SK-N-SH (cell line): Measurements from ENCODE around the gene GPER1. TPM values are rescaled to one million over a fixed set of nuclear protein-coding genes. Genes with fewer than 3 reads are reported as not detected.
A peak's percentile ranks its signal among the peaks of the same experiment; 100 is the strongest.

Source experiments
- CTCF ChIA-PET: fragments of 300-600, 350-600 bp; formaldehyde crosslinking; extraction: SDS; loops from one replicate; lab custom pipeline; 2021; lab: Yijun Ruan, JAX
- POLR2A ChIA-PET: fragments of 350-600 bp; sonication (Branson Sonifier 250); formaldehyde crosslinking; extraction: SDS; loops from one replicate; lab custom pipeline; 2020; ENCODE audit warnings: antibody characterized with exemption, inconsistent platforms; lab: Yijun Ruan, JAX
- DNase-seq: peaks from one replicate; pipeline ENCODE4 v3.0.0; 2012
- H2AFZ ChIP-seq: fragments of 200-600 bp; sonication (generic); 2 replicates; pipeline ENCODE4 v1.8.1; 2016; ENCODE audit warnings: antibody characterized with exemption, mild to moderate bottlenecking, low read depth
- H3F3A ChIP-seq: fragments of 200-600 bp; sonication (generic); replicated peaks from 2 replicates; pipeline ENCODE3; 2016; ENCODE audit warnings: antibody characterized with exemption, mild to moderate bottlenecking; ENCODE audit not compliant: insufficient read depth
- H3K27ac ChIP-seq, 2 experiments: fragments of 200-500 bp in 1 of 2; fragments of 200-600 bp in 1 of 2; sonication (Bioruptor generic) in 1 of 2; sonication (generic), shearing (Covaris generic) in 1 of 2; 2 replicates each; pipeline versions ENCODE4 v1.5.1 to v1.6.1; 2014 to 2016; ENCODE audit warnings: low read depth in 2 of 2, inconsistent platforms in 1 of 2, low read length in 1 of 2, mild to moderate bottlenecking in 1 of 2, mixed read lengths in 1 of 2
- H3K27me3 ChIP-seq: fragments of 200-600 bp; sonication (generic), shearing (Covaris generic); 2 replicates; pipeline ENCODE4 v1.6.1; 2016; ENCODE audit warnings: mixed run types; ENCODE audit not compliant: insufficient read depth
- H3K36me3 ChIP-seq, 2 experiments: fragments of 200-500 bp in 1 of 2; fragments of 200-600 bp in 1 of 2; sonication (Bioruptor generic) in 1 of 2; sonication (generic) in 1 of 2; replicated peaks in 1 of 2; 2 replicates each; pipeline versions ENCODE3 to v1.5.1; 2014 to 2016; ENCODE audit warnings: low read length in 1 of 2, mild to moderate bottlenecking in 1 of 2; ENCODE audit not compliant: insufficient read depth in 2 of 2, control insufficient read depth in 1 of 2
- H3K4me1 ChIP-seq, 2 experiments: fragments of 200-500 bp in 1 of 2; fragments of 200-600 bp in 1 of 2; sonication (Bioruptor generic) in 1 of 2; sonication (generic), shearing (Covaris generic) in 1 of 2; 2 replicates each; pipeline versions ENCODE4 v1.5.1 to v1.6.1; 2014 to 2016; ENCODE audit warnings: low read depth in 1 of 2, low read length in 1 of 2, mixed run types in 1 of 2; ENCODE audit not compliant: insufficient read depth in 2 of 2, control insufficient read depth in 1 of 2
- H3K4me2 ChIP-seq: fragments of 200-600 bp; sonication (generic), shearing (Covaris generic); 2 replicates; pipeline ENCODE4 v1.6.1; 2017; ENCODE audit warnings: mixed run types
- H3K4me3 ChIP-seq, 2 experiments: fragments of 200-500 bp in 1 of 2; fragments of 200-600 bp in 1 of 2; sonication (Bioruptor generic) in 1 of 2; sonication (generic), shearing (Covaris generic) in 1 of 2; 2 replicates each; pipeline versions ENCODE4 v1.5.1 to v1.8.1; 2014 to 2016; ENCODE audit warnings: low read depth in 2 of 2, inconsistent platforms in 1 of 2, low read length in 1 of 2, mild to moderate bottlenecking in 1 of 2, mixed read lengths in 1 of 2, moderate library complexity in 1 of 2
- H3K79me2 ChIP-seq: fragments of 200-600 bp; sonication (generic); 2 replicates; pipeline ENCODE4 v1.8.1; 2017; ENCODE audit warnings: mild to moderate bottlenecking; ENCODE audit not compliant: insufficient read depth
- H3K9ac ChIP-seq: fragments of 200-600 bp; sonication (generic); 2 replicates; pipeline ENCODE4 v1.6.1; 2017; ENCODE audit warnings: mixed run types
- H3K9me2 ChIP-seq: fragments of 200-600 bp; sonication (generic); 2 replicates; pipeline ENCODE4 v1.6.1; 2017; ENCODE audit warnings: mixed run types
- H3K9me3 ChIP-seq: fragments of 200-600 bp; sonication (generic); 2 replicates; pipeline ENCODE4 v1.6.1; 2017; ENCODE audit warnings: mixed run types, mild to moderate bottlenecking, moderate library complexity
- H4K20me1 ChIP-seq: fragments of 200-600 bp; sonication (generic); 2 replicates; pipeline ENCODE4 v1.6.1; 2017; ENCODE audit warnings: mild to moderate bottlenecking, mixed run types; ENCODE audit not compliant: insufficient read depth
- EP300 ChIP-seq, 2 experiments: IDR thresholded peaks; 2 replicates each; pipeline versions ENCODE4 v1.4.0 to v1.6.1; 2012; ENCODE audit warnings: borderline replicate concordance in 1 of 2, low read depth in 1 of 2, low read length in 1 of 2
- EZH2phosphoT487 ChIP-seq: fragments of 200-600 bp; sonication (generic); IDR thresholded peaks from 2 replicates; pipeline ENCODE4 v1.6.1; 2017; ENCODE audit warnings: low read depth, mixed run types, mild to moderate bottlenecking, antibody characterized with exemption, moderate library complexity, borderline replicate concordance
- FOXJ3 ChIP-seq: sonication (generic); formaldehyde crosslinking; IDR thresholded peaks from 2 replicates; pipeline ENCODE4 v1.5.1; 2020; ENCODE audit warnings: mild to moderate bottlenecking, missing genetic modification reagents
- GATA2 ChIP-seq: sonication (generic); formaldehyde crosslinking; IDR thresholded peaks from 2 replicates; pipeline ENCODE4 v1.5.0; 2020; ENCODE audit warnings: mild to moderate bottlenecking, missing genetic modification reagents
- MEF2A ChIP-seq: IDR thresholded peaks from 2 replicates; pipeline ENCODE4 v1.4.0; 2012; ENCODE audit warnings: low read depth, borderline replicate concordance
- MXI1 ChIP-seq: IDR thresholded peaks from 2 replicates; pipeline ENCODE4 v1.6.1; 2012; ENCODE audit warnings: mild to moderate bottlenecking, low read depth, low read length, improper control_type of control experiment
- NFIC ChIP-seq: IDR thresholded peaks from 2 replicates; pipeline ENCODE4 v1.4.0; 2012; ENCODE audit warnings: borderline replicate concordance
- NRF1 ChIP-seq: IDR thresholded peaks from 2 replicates; pipeline ENCODE4 v1.6.1; 2012; ENCODE audit warnings: low read depth, mild to moderate bottlenecking, low read length
- RAD21 ChIP-seq: IDR thresholded peaks from 2 replicates; pipeline ENCODE4 v1.6.1; 2012; ENCODE audit warnings: mild to moderate bottlenecking, low read length
- RXRA ChIP-seq: IDR thresholded peaks from 2 replicates; pipeline ENCODE4 v1.4.0; 2012; ENCODE audit warnings: low read depth, mild to moderate bottlenecking, borderline replicate concordance
- SMC3 ChIP-seq: IDR thresholded peaks from 2 replicates; pipeline ENCODE4 v1.6.1; 2012; ENCODE audit warnings: low read depth, low read length, improper control_type of control experiment
- TEAD4 ChIP-seq: IDR thresholded peaks from 2 replicates; pipeline ENCODE4 v1.4.0; 2012; ENCODE audit warnings: mild to moderate bottlenecking, borderline replicate concordance; ENCODE audit not compliant: insufficient read depth
- WGBS: methylation state at CpG from one replicate; pipeline ENCODE4 v1.1.6; 2017; ENCODE audit warnings: low lambda C conversion rate; 5-methylcytosine and 5-hydroxymethylcytosine counted together
- polyA plus RNA-seq, 3 experiments: library from polyadenylated mRNA; depleted of rRNA; stranded (reverse); fragments of >200 nt; gene quantifications; 2 replicates each; pipeline ENCODE4 v1.2.3, GENCODE V29; 2012
- TF ChIP-seq, protein P1 (sequence below): IDR thresholded peaks from 2 replicates; pipeline ENCODE4 v1.4.0; 2012; ENCODE audit warnings: low read depth, borderline replicate concordance
- TF ChIP-seq, protein P2 (sequence below): fragments of 150-350 bp; IDR thresholded peaks from 2 replicates; pipeline ENCODE4 v1.6.1; 2016; ENCODE audit warnings: mild to moderate bottlenecking, low read depth, low read length
- TF ChIP-seq, protein P3 (sequence below): fragments of 150-350 bp; IDR thresholded peaks from 2 replicates; pipeline ENCODE4 v1.6.1; 2017; ENCODE audit warnings: antibody characterized with exemption, low read length, low read depth, borderline replicate concordance
- TF ChIP-seq, protein P4 (sequence below): IDR thresholded peaks from 2 replicates; pipeline ENCODE4 v1.6.1; 2012; ENCODE audit warnings: mild to moderate bottlenecking, low read depth, low read length, moderate library complexity

Gene GPER1
- polyA plus RNA-seq, 1 of the 3 experiments (the other 2 are of a cell fraction), result 6.4 TPM

DNA sequence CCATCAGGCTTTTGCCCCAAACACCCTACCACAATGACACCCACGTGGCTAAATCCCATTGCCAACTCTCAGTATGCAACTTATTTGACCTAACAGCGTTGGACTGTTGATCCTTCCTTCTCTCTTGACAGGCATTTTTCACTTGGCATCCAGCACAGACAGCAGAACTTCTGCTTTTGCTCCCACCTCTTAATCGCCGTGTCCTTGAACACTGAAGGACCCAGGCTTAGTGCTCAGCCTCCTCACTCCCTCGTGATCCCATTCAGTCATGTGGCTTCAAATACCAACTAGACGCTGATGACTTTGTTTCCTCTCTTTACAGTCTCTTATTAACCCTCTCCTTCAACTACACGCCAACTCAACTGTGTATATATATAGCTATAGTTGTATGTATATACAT is 47.0 kb downstream of the GPER1 start:
- ChIA-PET POLR2A (no interaction called here), CTCF (interaction anchor here (1.4 to 3.7 kb wide), 2 partner anchors 9 to 142 kb away, joined by 4 to 21 read pairs; no protein-coding TSS in a partner anchor)
- peaks cover 4 to 9% of the 10 kb centered on the region in 2 experiments; a peak in 2 of 4 replicates for H3K4me1 ChIP-seq
- 96% methylated on average over 7 of the region's 7 CpGs for WGBS
- peaks cover 9% of the 10 kb centered on the region for H3F3A ChIP-seq
- no peaks in the 10 kb centered on the region for H3K9me3 ChIP-seq
- DNase-seq, result no peak
- TF ChIP-seq NRF1, result no peak
- TF ChIP-seq EZH2phosphoT487, result no peak
- TF ChIP-seq GATA2 (CRISPR knock-in tag), result no peak
- TF ChIP-seq EP300 (IDR thresholded peaks at IDR 0.05; ENCODE audit: borderline replicate concordance in 1 of 2, low read depth in 1 of 2, low read length in 1 of 2), result no peak
- TF ChIP-seq, protein P1, sequence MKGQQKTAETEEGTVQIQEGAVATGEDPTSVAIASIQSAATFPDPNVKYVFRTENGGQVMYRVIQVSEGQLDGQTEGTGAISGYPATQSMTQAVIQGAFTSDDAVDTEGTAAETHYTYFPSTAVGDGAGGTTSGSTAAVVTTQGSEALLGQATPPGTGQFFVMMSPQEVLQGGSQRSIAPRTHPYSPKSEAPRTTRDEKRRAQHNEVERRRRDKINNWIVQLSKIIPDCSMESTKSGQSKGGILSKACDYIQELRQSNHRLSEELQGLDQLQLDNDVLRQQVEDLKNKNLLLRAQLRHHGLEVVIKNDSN, result no peak
- no peak for TF ChIP-seq RXRA
- TF ChIP-seq MEF2A, result no peak
- TF ChIP-seq NFIC, result no peak
- no peak for TF ChIP-seq MXI1
- no peak for TF ChIP-seq SMC3
- no peak for TF ChIP-seq RAD21
- H3K36me3 ChIP-seq, result peaks cover 0 to 5% of the 10 kb centered on the region in 2 experiments
- no peaks in the 10 kb centered on the region for H4K20me1 ChIP-seq
- peaks cover 61% of the 10 kb centered on the region for H3K79me2 ChIP-seq
- no peak overlapping the region for H3K4me3 ChIP-seq
- H3K27me3 ChIP-seq, result no peaks in the 10 kb centered on the region
- no peaks in the 10 kb centered on the region for H3K9me2 ChIP-seq
- H2AFZ ChIP-seq, result no peak overlapping the region
- no peak overlapping the region for H3K4me2 ChIP-seq
- no peak overlapping the region for H3K27ac ChIP-seq
- H3K9ac ChIP-seq, result no peak overlapping the region

DNA sequence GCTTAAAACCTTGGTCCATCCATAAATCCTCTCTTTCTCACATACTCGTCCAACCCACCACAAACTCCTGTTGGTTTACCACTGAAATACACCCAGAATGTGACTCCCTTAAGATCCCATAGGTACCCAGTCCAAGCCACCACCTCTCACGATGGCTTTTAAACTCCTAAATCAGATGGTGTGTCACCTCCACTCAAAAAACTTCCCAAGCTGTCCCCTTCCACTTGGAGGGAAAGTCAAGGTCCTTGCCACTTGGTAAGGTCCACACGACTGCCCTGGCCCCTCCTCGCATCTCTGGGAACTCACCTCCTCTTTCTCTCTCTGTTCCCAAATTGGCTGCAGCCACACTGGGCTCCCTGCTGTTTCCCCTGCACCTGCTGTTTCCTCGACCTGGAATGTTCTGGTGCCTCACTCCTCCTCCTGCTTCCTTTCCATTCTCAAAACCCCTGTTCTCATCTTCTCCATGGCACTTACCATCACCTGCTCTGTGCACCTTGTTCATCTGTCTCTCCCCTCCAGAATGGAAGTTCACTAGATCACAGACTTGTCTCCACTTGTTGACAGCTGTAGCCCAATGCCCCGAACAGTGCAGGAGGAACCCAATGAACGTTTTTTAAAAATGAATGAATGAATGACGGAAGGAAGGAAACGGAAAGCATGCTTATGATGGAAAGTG is 49.1 kb downstream of the GPER1 start:
- peak; percentile 49 for DNase-seq
- POLR2A ChIA-PET, result interaction anchor here (0.6 to 2.2 kb wide), 3 partner anchors 11 to 162 kb away, joined by 3 to 9 read pairs (median 4); partner anchors contain the start of gene COX19
- Histone ChIP-seq H4K20me1 (no peaks in the 10 kb centered on the region), H2AFZ (peak overlapping the region; percentile 76; the same call in 1 of the 2 replicates), H3K9ac (peak overlapping the region; percentile 78; the same call in 1 of the 2 replicates), H3K27me3 (no peaks in the 10 kb centered on the region), H3K79me2 (peaks cover 47% of the 10 kb centered on the region), H3F3A (peaks cover 9% of the 10 kb centered on the region), H3K27ac (no peak overlapping the region), H3K4me2 (peak overlapping the region; percentile 78), H3K9me3 (no peaks in the 10 kb centered on the region), H3K9me2 (no peaks in the 10 kb centered on the region), H3K4me3 (peak overlapping the region; percentile 68 to 90), H3K4me1 (peaks cover 4 to 14% of the 10 kb centered on the region in 2 experiments; a peak in 2 of 4 replicates), H3K36me3 (no peaks in the 10 kb centered on the region)
- CTCF ChIA-PET, result interaction anchor here (0.9 to 9.7 kb wide), 13 partner anchors 12 to 295 kb away, joined by 3 to 327 read pairs (median 4); partner anchors contain the start of gene GPER1
- no peak for TF ChIP-seq EZH2phosphoT487
- TF ChIP-seq, protein P2, sequence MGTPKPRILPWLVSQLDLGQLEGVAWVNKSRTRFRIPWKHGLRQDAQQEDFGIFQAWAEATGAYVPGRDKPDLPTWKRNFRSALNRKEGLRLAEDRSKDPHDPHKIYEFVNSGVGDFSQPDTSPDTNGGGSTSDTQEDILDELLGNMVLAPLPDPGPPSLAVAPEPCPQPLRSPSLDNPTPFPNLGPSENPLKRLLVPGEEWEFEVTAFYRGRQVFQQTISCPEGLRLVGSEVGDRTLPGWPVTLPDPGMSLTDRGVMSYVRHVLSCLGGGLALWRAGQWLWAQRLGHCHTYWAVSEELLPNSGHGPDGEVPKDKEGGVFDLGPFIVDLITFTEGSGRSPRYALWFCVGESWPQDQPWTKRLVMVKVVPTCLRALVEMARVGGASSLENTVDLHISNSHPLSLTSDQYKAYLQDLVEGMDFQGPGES, result no peak
- TF ChIP-seq, protein P3, sequence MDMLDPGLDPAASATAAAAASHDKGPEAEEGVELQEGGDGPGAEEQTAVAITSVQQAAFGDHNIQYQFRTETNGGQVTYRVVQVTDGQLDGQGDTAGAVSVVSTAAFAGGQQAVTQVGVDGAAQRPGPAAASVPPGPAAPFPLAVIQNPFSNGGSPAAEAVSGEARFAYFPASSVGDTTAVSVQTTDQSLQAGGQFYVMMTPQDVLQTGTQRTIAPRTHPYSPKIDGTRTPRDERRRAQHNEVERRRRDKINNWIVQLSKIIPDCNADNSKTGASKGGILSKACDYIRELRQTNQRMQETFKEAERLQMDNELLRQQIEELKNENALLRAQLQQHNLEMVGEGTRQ, result no peak
- no peak for TF ChIP-seq TEAD4
- no peak for TF ChIP-seq FOXJ3 (CRISPR knock-in tag)
- TF ChIP-seq, protein P4, sequence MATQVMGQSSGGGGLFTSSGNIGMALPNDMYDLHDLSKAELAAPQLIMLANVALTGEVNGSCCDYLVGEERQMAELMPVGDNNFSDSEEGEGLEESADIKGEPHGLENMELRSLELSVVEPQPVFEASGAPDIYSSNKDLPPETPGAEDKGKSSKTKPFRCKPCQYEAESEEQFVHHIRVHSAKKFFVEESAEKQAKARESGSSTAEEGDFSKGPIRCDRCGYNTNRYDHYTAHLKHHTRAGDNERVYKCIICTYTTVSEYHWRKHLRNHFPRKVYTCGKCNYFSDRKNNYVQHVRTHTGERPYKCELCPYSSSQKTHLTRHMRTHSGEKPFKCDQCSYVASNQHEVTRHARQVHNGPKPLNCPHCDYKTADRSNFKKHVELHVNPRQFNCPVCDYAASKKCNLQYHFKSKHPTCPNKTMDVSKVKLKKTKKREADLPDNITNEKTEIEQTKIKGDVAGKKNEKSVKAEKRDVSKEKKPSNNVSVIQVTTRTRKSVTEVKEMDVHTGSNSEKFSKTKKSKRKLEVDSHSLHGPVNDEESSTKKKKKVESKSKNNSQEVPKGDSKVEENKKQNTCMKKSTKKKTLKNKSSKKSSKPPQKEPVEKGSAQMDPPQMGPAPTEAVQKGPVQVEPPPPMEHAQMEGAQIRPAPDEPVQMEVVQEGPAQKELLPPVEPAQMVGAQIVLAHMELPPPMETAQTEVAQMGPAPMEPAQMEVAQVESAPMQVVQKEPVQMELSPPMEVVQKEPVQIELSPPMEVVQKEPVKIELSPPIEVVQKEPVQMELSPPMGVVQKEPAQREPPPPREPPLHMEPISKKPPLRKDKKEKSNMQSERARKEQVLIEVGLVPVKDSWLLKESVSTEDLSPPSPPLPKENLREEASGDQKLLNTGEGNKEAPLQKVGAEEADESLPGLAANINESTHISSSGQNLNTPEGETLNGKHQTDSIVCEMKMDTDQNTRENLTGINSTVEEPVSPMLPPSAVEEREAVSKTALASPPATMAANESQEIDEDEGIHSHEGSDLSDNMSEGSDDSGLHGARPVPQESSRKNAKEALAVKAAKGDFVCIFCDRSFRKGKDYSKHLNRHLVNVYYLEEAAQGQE, result no peak
- WGBS, result 15% methylated on average over 9 of the region's 9 CpGs
